Liver (tissue), 9 donors: ENCODE data around the gene PDP2. TPM values are rescaled to one million over a fixed set of nuclear protein-coding genes. Genes with fewer than 3 reads are reported as not detected.
"Not testable (repeated sequence)": the region's sequence is repeated elsewhere in the genome, so short reads cannot be mapped to it uniquely, and the experiment has no call there.

Source experiments
- DNase-seq: peaks from one replicate; pipeline ENCODE4 v3.0.0-alpha.2; 2017; ENCODE audit warnings: low spot score
- H3K27ac ChIP-seq, 2 donors: one replicate each; pipeline ENCODE4 v1.7.0; 2013; ENCODE audit warnings: inconsistent platforms in 2 of 2, low read length in 2 of 2, control low read depth in 1 of 2, low read depth in 1 of 2, mild to moderate bottlenecking in 1 of 2
- H3K27me3 ChIP-seq, 4 donors: one replicate each; pipeline versions ENCODE4 v1.6.1 to v1.7.0; 2013; ENCODE audit warnings: low read length in 3 of 4, inconsistent platforms in 1 of 4, mild to moderate bottlenecking in 1 of 4, moderate library complexity in 1 of 4; ENCODE audit not compliant: control insufficient read depth in 4 of 4, insufficient read depth in 4 of 4
- H3K36me3 ChIP-seq, 4 donors: one replicate each; pipeline versions ENCODE4 v1.6.1 to v1.7.0; 2013; ENCODE audit warnings: low read length in 3 of 4, mild to moderate bottlenecking in 3 of 4, low read depth in 1 of 4, moderate library complexity in 1 of 4; ENCODE audit not compliant: control insufficient read depth in 4 of 4, insufficient read depth in 3 of 4
- H3K4me1 ChIP-seq, 4 donors: one replicate each; pipeline versions ENCODE4 v1.6.1 to v1.7.0; 2013; ENCODE audit warnings: low read length in 3 of 4, mild to moderate bottlenecking in 3 of 4, moderate library complexity in 1 of 4; ENCODE audit not compliant: control insufficient read depth in 4 of 4, insufficient read depth in 4 of 4
- H3K4me3 ChIP-seq, 3 donors: one replicate each; pipeline versions ENCODE4 v1.6.1 to v1.7.0; 2013; ENCODE audit warnings: low read length in 3 of 3, control low read depth in 1 of 3, low read depth in 1 of 3, mild to moderate bottlenecking in 1 of 3
- H3K9ac ChIP-seq, 2 donors: one replicate each; pipeline ENCODE4 v1.7.0; 2013; ENCODE audit warnings: low read length in 2 of 2, mild to moderate bottlenecking in 2 of 2, moderate library complexity in 2 of 2, control low read depth in 1 of 2, low read depth in 1 of 2
- H3K9me3 ChIP-seq, 4 donors: one replicate each; pipeline versions ENCODE4 v1.6.1 to v1.7.0; 2013; ENCODE audit warnings: low read length in 3 of 4; ENCODE audit not compliant: control insufficient read depth in 4 of 4
- ATF3 ChIP-seq: IDR thresholded peaks from 2 replicates; pipeline ENCODE4 v1.6.1; 2016; ENCODE audit warnings: antibody characterized with exemption
- CTCF ChIP-seq: fragments of 150-350 bp; IDR thresholded peaks from 2 replicates; pipeline ENCODE4 v1.5.1; 2017; ENCODE audit warnings: improper control_type of control experiment, low read depth, low read length; ENCODE audit not compliant: missing input control
- EGR1 ChIP-seq, 2 donors: IDR thresholded peaks; 2 replicates each; pipeline ENCODE4 v1.6.1; 2016 to 2018; ENCODE audit warnings: antibody characterized with exemption in 2 of 2, low read depth in 2 of 2
- FOXA1 ChIP-seq: IDR thresholded peaks from 2 replicates; pipeline ENCODE4 v1.6.1; 2016; ENCODE audit warnings: antibody characterized with exemption
- FOXA2 ChIP-seq: IDR thresholded peaks from 2 replicates; pipeline ENCODE4 v1.6.1; 2016; ENCODE audit warnings: antibody characterized with exemption
- GABPA ChIP-seq, 2 donors: IDR thresholded peaks in 1 of 2; conservative IDR thresholded peaks in 1 of 2; 2 replicates each; pipeline ENCODE4 v1.6.1; 2016; ENCODE audit warnings: antibody characterized with exemption in 2 of 2, mild to moderate bottlenecking in 1 of 2, moderate library complexity in 1 of 2
- HNF4A ChIP-seq, 2 donors: conservative IDR thresholded peaks; 2 replicates each; pipeline ENCODE4 v1.6.1; 2016; ENCODE audit warnings: antibody characterized with exemption in 2 of 2, mild to moderate bottlenecking in 2 of 2
- HNF4G ChIP-seq: IDR thresholded peaks from 2 replicates; pipeline ENCODE4 v1.6.1; 2016; ENCODE audit warnings: antibody characterized with exemption
- JUND ChIP-seq, 2 donors: IDR thresholded peaks; 2 replicates each; pipeline ENCODE4 v1.6.1; 2016; ENCODE audit warnings: antibody characterized with exemption in 2 of 2
- MAX ChIP-seq: IDR thresholded peaks from 2 replicates; pipeline ENCODE4 v1.6.1; 2016; ENCODE audit warnings: antibody characterized with exemption
- NR2F2 ChIP-seq: IDR thresholded peaks from 2 replicates; pipeline ENCODE4 v1.6.1; 2016; ENCODE audit warnings: antibody characterized with exemption
- RAD21 ChIP-seq, 2 donors: IDR thresholded peaks; 2 replicates each; pipeline ENCODE4 v1.6.1; 2016; ENCODE audit warnings: antibody characterized with exemption in 2 of 2, mild to moderate bottlenecking in 2 of 2
- REST ChIP-seq: IDR thresholded peaks from 2 replicates; pipeline ENCODE4 v1.6.1; 2016; ENCODE audit warnings: antibody characterized with exemption, mild to moderate bottlenecking
- RXRA ChIP-seq, 2 donors: IDR thresholded peaks; 2 replicates each; pipeline ENCODE4 v1.6.1; 2017 to 2018; ENCODE audit warnings: antibody characterized with exemption in 2 of 2, mild to moderate bottlenecking in 1 of 2
- SP1 ChIP-seq: IDR thresholded peaks from 2 replicates; pipeline ENCODE4 v1.6.1; 2018; ENCODE audit warnings: antibody characterized with exemption, mild to moderate bottlenecking
- TAF1 ChIP-seq: conservative IDR thresholded peaks from 2 replicates; pipeline ENCODE4 v1.6.1; 2016; ENCODE audit warnings: antibody characterized with exemption, mild to moderate bottlenecking
- YY1 ChIP-seq: IDR thresholded peaks from 2 replicates; pipeline ENCODE4 v1.6.1; 2016; ENCODE audit warnings: antibody characterized with exemption, mild to moderate bottlenecking
- ZBTB33 ChIP-seq: IDR thresholded peaks from 2 replicates; pipeline ENCODE4 v1.6.1; 2016; ENCODE audit warnings: antibody characterized with exemption
- WGBS: extraction: QIAGEN DNeasy Blood & Tissue Kit; methylation state at CpG from one replicate; pipeline ENCODE4 v1.1.7; 2013; 5-methylcytosine and 5-hydroxymethylcytosine counted together
- polyA plus RNA-seq, 2 donors: library from polyadenylated mRNA; stranded (reverse) in 1 of 2; unstranded in 1 of 2; fragments of 200-250 nt in 1 of 2; fragments of >200 nt in 1 of 2; fragmentation: Nextera tagmentation in 1 of 2; extraction: Ambion mirVana in 1 of 2; gene quantifications; one replicate each; pipeline versions ENCODE4 v1.2.1 to v1.2.3, GENCODE V29; 2013 to 2015
- total RNA-seq, 2 donors: library from RNA; depleted of rRNA; stranded (reverse); fragments of >200 nt; gene quantifications; one replicate each; pipeline ENCODE4 v1.2.3, GENCODE V29; 2014
- donor health status: healthy.
- donor health status: healthy.
- donor health status: healthy.
- donor health status: healthy.
- donor health status: healthy.

The PDP2 gene
- total and polyA plus RNA-seq, 4 donors, result 2.3 to 9.4 (median 6.1) TPM

GRCh38 chr16:66934138-66934838, 54.0 kb downstream of the PDP2 start, which contains the start of gene CIAO2B:
Gene CIAO2B, minus strand, starts transcription at chr16:66934402. Its CDS starts 38 bp downstream, at chr16:66934364.
- peak within 1 kb of the TSS; percentile 94 to 96 for H3K27ac ChIP-seq
- peaks cover 8 to 59% (median 48%) of the 10 kb centered on the region in 4 donors for H3K4me1 ChIP-seq
- no peaks in the 10 kb centered on the region for H3K27me3 ChIP-seq
- DNase-seq, result peak; percentile 92
- TF ChIP-seq ATF3, result no peak
- TF ChIP-seq GABPA (IDR thresholded peaks at IDR 0.05 in 1 of 2, conservative IDR thresholded peaks at IDR 0.05 in 1 of 2), result peak; percentile 80 to 96
- TF ChIP-seq NR2F2, result peak; percentile 9
- peak in 1 of 2 donors; percentile 50 for TF ChIP-seq EGR1 (IDR thresholded peaks at IDR 0.05; ENCODE audit: low read depth in 2 of 2)
- no peak for TF ChIP-seq RAD21 (IDR thresholded peaks at IDR 0.05)
- TF ChIP-seq YY1, result peak; percentile 77
- peak; percentile 68 for TF ChIP-seq SP1
- peak; percentile 81 for TF ChIP-seq ZBTB33
- TF ChIP-seq RXRA (IDR thresholded peaks at IDR 0.05), result no peak
- TF ChIP-seq CTCF, result no peak
- peak; percentile 55 for TF ChIP-seq REST
- no peak for TF ChIP-seq TAF1
- no peak for TF ChIP-seq FOXA2
- TF ChIP-seq FOXA1, result no peak
- peak in 1 of 2 donors; percentile 18 for TF ChIP-seq HNF4A (conservative IDR thresholded peaks at IDR 0.05)
- no peak for TF ChIP-seq JUND (IDR thresholded peaks at IDR 0.05)
- TF ChIP-seq MAX, result peak; percentile 38
- no peak for TF ChIP-seq HNF4G
- no peaks in the 10 kb centered on the region for H3K9me3 ChIP-seq
- peaks cover 0 to 3% (median 1%) of the 10 kb centered on the region in 4 donors for H3K36me3 ChIP-seq
- H3K4me3 ChIP-seq, result peak within 1 kb of the TSS; percentile 77 to 93 (median 81)
- H3K9ac ChIP-seq, result peak within 1 kb of the TSS; percentile 85 to 86
- WGBS, result under 1% methylated on average over 76 of the region's 76 CpGs

GRCh38 chr16:66934839-66935313, 54.6 kb downstream of the PDP2 start:
- H3K9me3 ChIP-seq, H3K27me3 ChIP-seq, DNase-seq, H3K36me3 ChIP-seq: not testable (repeated sequence)
- 2% methylated on average over 21 of the region's 24 CpGs for WGBS
- Histone ChIP-seq H3K4me3 (peak overlapping the region; percentile 77 to 93 (median 81)), H3K27ac (peak overlapping the region; percentile 94 to 96), H3K9ac (peak overlapping the region; percentile 85 to 86), H3K4me1 (peaks cover 10 to 65% (median 53%) of the 10 kb centered on the region in 4 donors)
